Astrocyte of the spinal cord (primary cell): ENCODE data around the gene GABRA4.

Experiments used
- DNase-seq: peaks from one replicate; pipeline ENCODE4 v3.0.0; 2011; ENCODE audit warnings: low read depth, low spot score
- H3K4me3 ChIP-seq: 2 replicates; pipeline ENCODE4 v1.5.1; 2011; ENCODE audit warnings: low read depth, mild to moderate bottlenecking, low read length, moderate library complexity
- in situ Hi-C: cut with HindIII; loops from 2 replicates; pipeline ENCODE4 v1.10.0; 2017; ENCODE audit warnings: low sequenced_read_pairs
- TF ChIP-seq, protein P1 (sequence below): IDR thresholded peaks from 2 replicates; pipeline ENCODE4 v1.5.1; 2012; ENCODE audit warnings: low read depth, mild to moderate bottlenecking, low read length, inconsistent platforms

The GABRA4 gene

DNA sequence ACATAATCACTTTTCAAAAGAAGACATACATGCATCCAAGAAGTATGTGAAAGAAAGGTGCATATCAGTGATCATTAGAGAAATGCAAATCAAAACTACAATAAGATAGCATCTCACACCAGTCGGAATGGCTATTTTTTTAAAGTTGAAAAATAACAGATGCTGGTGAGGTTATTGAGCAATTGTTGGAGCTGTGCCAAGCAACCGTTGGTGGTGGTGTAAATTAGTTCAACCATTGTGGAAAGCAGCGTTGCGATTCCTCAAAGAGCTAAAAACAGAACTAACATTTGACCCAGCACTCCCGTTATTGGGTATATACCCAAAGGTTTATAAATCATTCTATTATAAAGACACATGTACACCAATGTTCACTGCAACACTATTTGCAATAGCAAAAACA, 98.6 kb downstream of the GABRA4 start:
- TF ChIP-seq, protein P1, sequence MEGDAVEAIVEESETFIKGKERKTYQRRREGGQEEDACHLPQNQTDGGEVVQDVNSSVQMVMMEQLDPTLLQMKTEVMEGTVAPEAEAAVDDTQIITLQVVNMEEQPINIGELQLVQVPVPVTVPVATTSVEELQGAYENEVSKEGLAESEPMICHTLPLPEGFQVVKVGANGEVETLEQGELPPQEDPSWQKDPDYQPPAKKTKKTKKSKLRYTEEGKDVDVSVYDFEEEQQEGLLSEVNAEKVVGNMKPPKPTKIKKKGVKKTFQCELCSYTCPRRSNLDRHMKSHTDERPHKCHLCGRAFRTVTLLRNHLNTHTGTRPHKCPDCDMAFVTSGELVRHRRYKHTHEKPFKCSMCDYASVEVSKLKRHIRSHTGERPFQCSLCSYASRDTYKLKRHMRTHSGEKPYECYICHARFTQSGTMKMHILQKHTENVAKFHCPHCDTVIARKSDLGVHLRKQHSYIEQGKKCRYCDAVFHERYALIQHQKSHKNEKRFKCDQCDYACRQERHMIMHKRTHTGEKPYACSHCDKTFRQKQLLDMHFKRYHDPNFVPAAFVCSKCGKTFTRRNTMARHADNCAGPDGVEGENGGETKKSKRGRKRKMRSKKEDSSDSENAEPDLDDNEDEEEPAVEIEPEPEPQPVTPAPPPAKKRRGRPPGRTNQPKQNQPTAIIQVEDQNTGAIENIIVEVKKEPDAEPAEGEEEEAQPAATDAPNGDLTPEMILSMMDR: no peak
- no peak for DNase-seq
- in situ Hi-C loops: no loop called here
- no peak overlapping the region for H3K4me3 ChIP-seq

DNA sequence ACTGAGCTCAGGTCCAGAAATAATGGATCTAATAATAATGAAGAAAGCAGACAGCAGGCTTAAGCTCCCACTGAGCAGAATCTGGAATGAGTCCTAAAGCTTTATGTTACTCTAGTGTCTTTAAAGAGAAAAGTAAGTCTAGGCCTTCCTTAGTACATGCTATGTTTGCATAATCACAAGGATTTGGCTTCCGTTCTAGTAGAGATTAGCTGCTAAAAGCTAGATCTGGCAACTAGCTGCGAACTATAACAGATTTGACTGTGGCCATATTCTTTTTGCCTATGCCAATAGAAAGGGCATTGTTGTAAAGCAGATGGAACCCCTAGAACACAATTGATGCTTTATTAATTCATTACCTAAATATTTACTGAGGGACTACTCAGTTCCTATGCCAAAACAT, 103.3 kb downstream of the GABRA4 start:
- no peak for DNase-seq
- in situ Hi-C loops: no loop called here
- TF ChIP-seq, protein P1: no peak
- H3K4me3 ChIP-seq: no peak overlapping the region

DNA sequence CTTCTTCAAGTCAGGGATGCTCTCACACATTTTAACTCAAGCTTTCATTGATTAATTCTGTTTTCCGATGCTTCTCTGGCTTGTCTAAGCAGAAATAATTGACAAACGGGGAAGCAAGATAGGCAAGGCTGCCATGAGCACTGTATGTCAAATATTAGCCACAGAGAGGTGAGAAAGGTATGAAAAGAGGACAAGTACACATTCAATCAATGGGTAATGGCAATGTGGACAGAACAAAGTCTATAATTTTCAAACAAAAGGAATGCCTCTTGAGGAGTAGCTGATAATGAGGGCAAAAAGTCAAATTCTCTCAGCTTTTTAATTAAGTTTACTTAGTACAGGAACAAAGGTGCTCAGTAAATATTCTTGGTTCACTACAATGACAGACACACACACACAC, 104.0 kb downstream of the GABRA4 start:
- DNase-seq: no peak
- TF ChIP-seq, protein P1: no peak
- in situ Hi-C loops: no loop called here
- no peak overlapping the region for H3K4me3 ChIP-seq

DNA sequence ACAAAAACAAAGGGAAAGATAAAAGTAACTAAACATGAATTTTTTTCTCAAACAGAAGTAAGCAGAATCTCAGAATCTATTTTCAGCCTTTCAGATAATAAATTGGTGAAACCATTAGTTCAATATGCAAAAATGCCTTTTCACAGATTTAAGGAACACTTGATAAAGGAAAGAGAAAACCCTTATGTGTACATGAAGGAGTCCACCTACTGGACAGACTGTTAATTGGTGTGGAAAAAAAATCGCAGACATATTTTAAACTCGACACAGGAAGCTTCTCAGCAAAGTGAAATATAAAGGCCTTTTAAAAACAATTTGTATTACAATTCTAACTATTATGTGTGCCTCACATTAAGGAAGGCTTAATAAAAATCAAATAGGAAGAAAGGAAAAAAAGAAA, 106.7 kb downstream of the GABRA4 start:
- no peak overlapping the region for H3K4me3 ChIP-seq
- peak; percentile 27 for DNase-seq
- in situ Hi-C loops: no loop called here
- TF ChIP-seq, protein P1: peak; percentile 47

DNA sequence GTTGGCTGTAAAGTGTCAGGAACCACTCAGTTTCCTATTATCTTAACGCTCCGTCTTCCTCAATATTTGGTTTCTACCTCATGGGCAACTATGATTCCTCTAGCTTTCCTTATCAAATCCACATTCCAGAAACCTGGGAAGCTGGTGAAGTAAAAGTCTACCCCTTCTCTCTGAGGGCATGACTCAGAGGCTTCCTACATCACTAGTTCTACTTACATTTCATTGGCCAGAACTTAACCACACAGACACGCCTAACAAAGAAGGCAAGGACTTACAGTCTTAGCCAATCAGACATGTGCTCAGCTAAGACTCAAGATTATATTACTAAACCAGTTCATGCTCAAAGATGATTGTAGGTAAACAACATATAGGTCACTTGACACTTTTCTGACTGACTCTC, 114.7 kb downstream of the GABRA4 start:
- H3K4me3 ChIP-seq: no peak overlapping the region
- in situ Hi-C loops: no loop called here
- DNase-seq: no peak
- TF ChIP-seq, protein P1: no peak

DNA sequence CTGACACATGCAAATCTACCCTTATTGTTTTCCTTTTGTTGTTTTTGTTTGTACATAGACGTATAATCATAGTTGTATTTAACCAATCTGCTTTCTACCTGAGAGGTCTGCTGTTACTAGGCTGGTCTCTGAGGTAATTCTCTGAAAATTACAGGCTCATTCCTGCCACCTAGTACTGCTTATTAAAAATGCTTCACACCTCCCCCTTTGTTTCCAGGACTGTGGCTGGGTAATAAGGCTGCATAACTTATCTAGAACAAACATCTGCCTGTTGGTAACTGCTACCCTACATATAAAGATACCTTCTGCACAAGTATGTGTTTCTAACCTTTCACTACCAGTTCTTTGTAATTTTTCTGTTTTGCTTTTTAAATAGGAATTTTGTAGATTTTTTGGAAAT, 118.6 kb downstream of the GABRA4 start:
- no peak for DNase-seq
- in situ Hi-C loops: no loop called here
- TF ChIP-seq, protein P1: no peak
- no peak overlapping the region for H3K4me3 ChIP-seq

DNA sequence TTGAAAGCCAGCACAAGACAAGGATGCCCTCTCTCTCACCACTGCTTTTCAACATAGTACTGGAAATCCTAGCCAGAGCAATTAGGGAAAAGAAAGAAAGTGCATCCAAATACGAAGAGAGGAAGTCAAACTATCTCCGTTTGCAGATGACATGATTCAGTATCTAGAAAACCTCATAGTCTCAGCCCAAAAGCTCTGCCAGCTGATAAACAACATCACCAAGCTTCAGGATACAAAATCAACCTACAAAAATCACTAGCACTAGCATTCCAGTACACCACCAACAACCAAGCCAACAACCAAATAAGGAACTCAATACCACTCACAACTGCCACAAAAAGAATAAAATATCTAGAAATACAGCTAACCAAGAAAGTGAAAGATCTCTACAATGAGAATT, 123.0 kb downstream of the GABRA4 start:
- no peak for DNase-seq
- TF ChIP-seq, protein P1: no peak
- no peak overlapping the region for H3K4me3 ChIP-seq
- in situ Hi-C loops: no loop called here
